Measurements from ENCODE around the gene IFT43.

GRCh38 chr14:75979648-75980565, 5.7 kb upstream of the IFT43 start:
- TF ChIP-seq CTCF (IDR thresholded peaks at IDR 0.05 in 2 of 3, conservative IDR thresholded peaks at IDR 0.05 in 1 of 3; ENCODE audit: insufficient read depth in 2 of 3, low read depth in 1 of 3, low read length in 3 of 3) (no peak), ZNF717 (CRISPR knock-in tag; IDR thresholded peaks at IDR 0.05) (no peak), ILF3 (IDR thresholded peaks at IDR 0.05; ENCODE audit: borderline replicate concordance) (no peak), XRCC4 (IDR thresholded peaks at IDR 0.05; ENCODE audit: extremely low read depth, insufficient read depth, insufficient read length) (no peak), YY1 (IDR thresholded peaks at IDR 0.05; ENCODE audit: borderline replicate concordance in 1 of 3, control insufficient read depth in 1 of 3, extremely low read depth in 1 of 3, insufficient read depth in 3 of 3, insufficient read length in 1 of 3, insufficient replicate concordance in 2 of 3, low read depth in 1 of 3, low read length in 2 of 3) (no peak)

Measured in K562 (cell line).